ENCODE data around the gene ATP6V0B. TPM values are rescaled to one million over a fixed set of nuclear protein-coding genes. Genes with fewer than 3 reads are reported as not detected.

Gene ATP6V0B
- total and polyA plus RNA-seq, 2 of the 8 experiments (the other 6 are each of a cell fraction or from before 2014, with no cell fraction given): 105 to 308 TPM

DNA sequence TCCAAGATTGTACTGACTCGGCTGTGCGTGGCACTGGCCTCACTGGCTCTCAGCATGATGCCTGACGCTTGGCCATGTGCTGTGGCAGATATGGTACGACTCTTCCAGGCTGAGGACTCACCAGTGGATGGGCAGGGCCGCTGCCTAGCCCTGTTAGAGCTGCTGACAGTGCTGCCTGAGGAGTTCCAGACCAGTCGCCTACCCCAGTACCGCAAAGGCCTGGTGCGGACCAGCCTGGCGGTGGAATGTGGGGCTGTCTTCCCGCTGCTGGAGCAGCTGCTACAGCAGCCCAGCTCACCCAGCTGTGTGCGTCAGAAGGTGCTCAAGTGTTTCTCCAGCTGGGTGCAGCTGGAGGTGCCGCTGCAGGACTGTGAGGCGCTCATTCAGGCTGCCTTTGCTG, 25.1 kb upstream of the ATP6V0B start:
- CTCF ChIA-PET (ENCODE audit: partially characterized antibody): interaction anchor here (1.3 to 10.8 kb wide), 8 partner anchors 10 to 183 kb away, joined by 5 to 151 read pairs (median 18); partner anchors contain the start of genes ARTN and DPH2
- Histone ChIP-seq H3K56ac (replicated peaks; ENCODE audit: insufficient read length, low read depth, low read length) (no peak overlapping the region), H3K79me1 (ENCODE audit: low read depth, low read length) (peaks cover 6% of the 10 kb centered on the region), H3K9me3 (ENCODE audit: insufficient read depth in 2 of 2, low read depth in 1 of 2, low read length in 1 of 2) (no peaks in the 10 kb centered on the region), H2BK5ac (ENCODE audit: low read depth, low read length) (no peak overlapping the region), H4K5ac (ENCODE audit: insufficient read length, low read depth, low read length) (no peak overlapping the region), H3K14ac (ENCODE audit: insufficient read length) (no peak overlapping the region), H3K27ac (ENCODE audit: low read depth, low read length) (no peak overlapping the region), H4K8ac (ENCODE audit: extremely low read depth, insufficient read depth, low read length) (no peak overlapping the region; the same call in 1 of the 2 replicates), H2BK120ac (replicated peaks; ENCODE audit: low read depth, low read length) (no peak overlapping the region), H4K20me1 (replicated peaks in 1 of 2; ENCODE audit: control insufficient read depth in 1 of 2, insufficient read depth in 2 of 2, low read length in 2 of 2) (peaks cover 0 to 8% of the 10 kb centered on the region in 2 experiments), H2AK5ac (ENCODE audit: low read depth, low read length) (no peak overlapping the region), H3K36me3 (ENCODE audit: control insufficient read depth in 2 of 4, insufficient read depth in 4 of 4, low read length in 3 of 4) (no peaks in the 10 kb centered on the region; a peak in 1 of 8 replicates), H2BK20ac (ENCODE audit: low read length) (no peak overlapping the region), H2BK12ac (ENCODE audit: low read depth, low read length) (no peak overlapping the region), H4K91ac (replicated peaks; ENCODE audit: insufficient read length, low read length) (no peak overlapping the region), H3K4me2 (ENCODE audit: insufficient read depth in 1 of 2, low read depth in 2 of 2, low read length in 2 of 2) (no peak overlapping the region), H3K9ac (replicated peaks in 1 of 4; ENCODE audit: extremely low read depth in 1 of 4, low read depth in 3 of 4, low read length in 3 of 4) (no peak overlapping the region), H3K27me3 (replicated peaks in 1 of 4; ENCODE audit: control insufficient read depth in 3 of 4, extremely low read depth in 1 of 4, insufficient read depth in 3 of 4, low read length in 3 of 4) (no peaks in the 10 kb centered on the region), H3K18ac (ENCODE audit: extremely low read depth, low read length) (no peak overlapping the region), H2BK15ac (ENCODE audit: low read length) (no peak overlapping the region), H3K4me1 (replicated peaks in 1 of 4; ENCODE audit: control insufficient read depth in 3 of 4, insufficient read depth in 4 of 4, low read length in 3 of 4) (peaks cover 3 to 14% (median 7%) of the 10 kb centered on the region in 4 experiments; a peak in 6 of 7 replicates), H3K4ac (replicated peaks; ENCODE audit: insufficient read length, low read depth, low read length) (no peak overlapping the region), H2AFZ (ENCODE audit: low read length) (no peak overlapping the region), H3K23me2 (ENCODE audit: low read depth, low read length) (peaks cover 3% of the 10 kb centered on the region; the same call in 1 of the 2 replicates), H3K79me2 (ENCODE audit: control insufficient read depth in 1 of 2, insufficient read depth in 2 of 2, low read length in 2 of 2) (0 out of 4 replicates have a peak, but pooled peaks cover 0 to 4% of the 10 kb centered on the region in 2 experiments), H3K23ac (ENCODE audit: insufficient read length) (no peak overlapping the region), H3K4me3 (ENCODE audit: extremely low read depth in 1 of 4, insufficient read depth in 2 of 4, low read depth in 3 of 4, low read length in 4 of 4) (no peak overlapping the region)
- TF ChIP-seq, protein P1, sequence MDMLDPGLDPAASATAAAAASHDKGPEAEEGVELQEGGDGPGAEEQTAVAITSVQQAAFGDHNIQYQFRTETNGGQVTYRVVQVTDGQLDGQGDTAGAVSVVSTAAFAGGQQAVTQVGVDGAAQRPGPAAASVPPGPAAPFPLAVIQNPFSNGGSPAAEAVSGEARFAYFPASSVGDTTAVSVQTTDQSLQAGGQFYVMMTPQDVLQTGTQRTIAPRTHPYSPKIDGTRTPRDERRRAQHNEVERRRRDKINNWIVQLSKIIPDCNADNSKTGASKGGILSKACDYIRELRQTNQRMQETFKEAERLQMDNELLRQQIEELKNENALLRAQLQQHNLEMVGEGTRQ (IDR thresholded peaks at IDR 0.05; ENCODE audit: low read length): no peak
- no peak for TF ChIP-seq BACH1 (IDR thresholded peaks at IDR 0.05; ENCODE audit: low read length)
- no peak for TF ChIP-seq KDM5A (IDR thresholded peaks at IDR 0.05; ENCODE audit: low read length)
- TF ChIP-seq E2F6 (IDR thresholded peaks at IDR 0.05): no peak
- no peak for TF ChIP-seq SIN3A (conservative IDR thresholded peaks at IDR 0.05 in 1 of 2, IDR thresholded peaks at IDR 0.05 in 1 of 2; ENCODE audit: low read depth in 1 of 2, low read length in 2 of 2)
- TF ChIP-seq POLR2AphosphoS5 (IDR thresholded peaks at IDR 0.05; ENCODE audit: low read depth, low read length): no peak
- no peak for TF ChIP-seq SIRT6 (IDR thresholded peaks at IDR 0.05; ENCODE audit: low read length)
- TF ChIP-seq EGR1 (IDR thresholded peaks at IDR 0.05; ENCODE audit: borderline replicate concordance, low read depth, low read length): no peak
- TF ChIP-seq TEAD4 (IDR thresholded peaks at IDR 0.05; ENCODE audit: low read depth, low read length): no peak
- no peak for FAIRE-seq
- DNase-seq (ENCODE audit: low read depth in 1 of 2, low spot score in 2 of 2): no peak
- POLR2A ChIA-PET (ENCODE audit: partially characterized antibody): interaction anchor here (1.1 to 6.8 kb wide), 6 partner anchors 13 to 186 kb away, joined by 3 to 29 read pairs (median 4); partner anchors contain the start of genes ATP6V0B and DPH2
- WGBS, 2 experiments (ENCODE audit: extremely low coverage in 1 of 2, insufficient coverage in 1 of 2, insufficient read length in 1 of 2, insufficient replicate concordance in 2 of 2, low coverage in 1 of 2, low lambda C conversion rate in 2 of 2, missing lambda C conversion rate in 1 of 2): 87% methylated on average over 13 of the region's 13 CpGs; no CpG with 5 or more reads in 1 of the 2 experiments
